D721Med (cell line): ENCODE data around the gene NCF2.
A peak's percentile ranks its signal among the peaks of the same experiment; 100 is the strongest.

Experiments
- DNase-seq: peaks from one replicate; pipeline ENCODE4 v3.0.0; 2011; ENCODE audit warnings: low spot score; ENCODE audit not compliant: insufficient read length
- FAIRE-seq: peaks from 2 replicates; lab custom pipeline; 2011; peaks lifted over from hg19 to GRCh38; lab: Jason Lieb, UNC
- CTCF ChIP-seq: IDR thresholded peaks from 2 replicates; pipeline ENCODE4 v1.5.1; 2012; ENCODE audit warnings: mild to moderate bottlenecking, control low read depth; ENCODE audit not compliant: insufficient read depth; ENCODE audit errors: missing control alignments

The NCF2 gene

GRCh38 chr1:183508694-183509093 is 81.6 kb downstream of the NCF2 start:
- DNase-seq: no peak
- FAIRE-seq: peak; percentile 6
- TF ChIP-seq CTCF: no peak

- DNase-seq (no peak), FAIRE-seq (no peak)
- no peak for TF ChIP-seq CTCF
Observed at GRCh38 chr1:183506561-183506960, 83.7 kb downstream of the NCF2 start.
